HG03457 (cell line): Measurements from ENCODE around the gene FAM72C.
"Not testable (repeated sequence)": the region's sequence is repeated elsewhere in the genome, so short reads cannot be mapped to it uniquely, and the experiment has no call there.

Source experiments
- ATAC-seq: cut with Tn5 transposase; IDR thresholded peaks from one replicate; pipeline ENCODE4 v1.9.1; 2021; ENCODE audit warnings: moderate number of reproducible peaks; ENCODE audit not compliant: unreplicated experiment

The FAM72C gene

DNA sequence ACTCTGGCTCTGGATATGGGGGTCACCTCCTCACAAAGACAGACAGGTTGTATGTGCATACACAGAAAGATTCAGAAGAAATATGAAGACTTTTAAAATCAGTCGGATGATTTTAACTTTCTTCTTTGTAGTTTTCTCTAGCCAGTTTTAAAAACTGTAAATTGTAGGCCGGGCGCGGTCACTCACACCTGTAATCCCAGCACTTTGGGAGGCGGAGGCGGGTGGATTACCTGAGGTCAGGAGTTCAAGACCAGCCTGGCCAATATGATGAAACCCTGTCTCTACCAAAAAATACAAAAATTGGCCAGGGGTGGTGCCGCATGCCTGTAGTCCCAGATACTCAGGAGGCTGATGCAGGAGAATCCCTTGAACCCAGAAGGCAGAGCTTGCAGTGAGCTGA lies 58.1 kb downstream of the FAM72C start:
- ATAC-seq: not testable (repeated sequence)
